Measurements from ENCODE around the gene TRIM25. TPM values are rescaled to one million over a fixed set of nuclear protein-coding genes. Genes with fewer than 3 reads are reported as not detected.

Gene TRIM25
- total RNA-seq, 2 experiments from 2014 or later = 180 to 181 TPM

GRCh38 chr17:56870081-56870651 is 43.7 kb downstream of the TRIM25 start:
- no peak overlapping the region for H3K4me3 Mint-ChIP-seq

GRCh38 chr17:56868716-56869115 is 45.1 kb downstream of the TRIM25 start:
- CTCF ChIA-PET = interaction anchor here (1.3 kb wide), 1 partner anchor 49 kb away, joined by 4 read pairs; no protein-coding TSS in a partner anchor
- H3K36me3 Mint-ChIP-seq (ENCODE audit: low read depth) = peaks cover 40% of the 10 kb centered on the region
- H3K27ac Mint-ChIP-seq = no peak overlapping the region
- POLR2A ChIA-PET = interaction anchor here (0.6 kb wide), 1 partner anchor 9 kb away, joined by 3 read pairs; no protein-coding TSS in a partner anchor
- no peaks in the 10 kb centered on the region for H3K27me3 Mint-ChIP-seq
- peaks cover 7% of the 10 kb centered on the region for H3K4me1 Mint-ChIP-seq
- H3K4me3 Mint-ChIP-seq = no peak overlapping the region
- peaks cover 3% of the 10 kb centered on the region for H3K9me3 Mint-ChIP-seq
- no peak for DNase-seq

More at GRCh38 chr17:56870081-56870651, 43.7 kb downstream of the TRIM25 start:
- ChIA-PET CTCF (interaction anchor here (1.4 kb wide), 1 partner anchor 51 kb away, joined by 4 read pairs; no protein-coding TSS in a partner anchor), POLR2A (interaction anchor here (0.7 to 2.5 kb wide), 5 partner anchors 9 to 50 kb away, joined by 3 to 8 read pairs (median 5); partner anchors contain the start of gene TRIM25)
- Mint-ChIP-seq H3K27ac (peak overlapping the region; percentile 47), H3K27me3 (no peaks in the 10 kb centered on the region), H3K4me1 (peaks cover 7% of the 10 kb centered on the region), H3K36me3 (ENCODE audit: low read depth) (peaks cover 30% of the 10 kb centered on the region), H3K9me3 (peaks cover 3% of the 10 kb centered on the region)
- no peak for DNase-seq

GRCh38 chr17:56867948-56868376 is 45.9 kb downstream of the TRIM25 start:
- peaks cover 3% of the 10 kb centered on the region for H3K9me3 Mint-ChIP-seq
- POLR2A ChIA-PET = interaction anchor here (1.2 kb wide), 1 partner anchor 33 kb away, joined by 3 read pairs; no protein-coding TSS in a partner anchor
- no peak for DNase-seq
- H3K4me1 Mint-ChIP-seq = peaks cover 7% of the 10 kb centered on the region
- no peak overlapping the region for H3K27ac Mint-ChIP-seq
- H3K36me3 Mint-ChIP-seq (ENCODE audit: low read depth) = peaks cover 44% of the 10 kb centered on the region
- no peak overlapping the region for H3K4me3 Mint-ChIP-seq
- CTCF ChIA-PET = interaction anchor here (0.7 to 1.3 kb wide), 2 partner anchors 48 to 367 kb away, joined by 4 read pairs; no protein-coding TSS in a partner anchor
- H3K27me3 Mint-ChIP-seq = no peaks in the 10 kb centered on the region

DNA sequence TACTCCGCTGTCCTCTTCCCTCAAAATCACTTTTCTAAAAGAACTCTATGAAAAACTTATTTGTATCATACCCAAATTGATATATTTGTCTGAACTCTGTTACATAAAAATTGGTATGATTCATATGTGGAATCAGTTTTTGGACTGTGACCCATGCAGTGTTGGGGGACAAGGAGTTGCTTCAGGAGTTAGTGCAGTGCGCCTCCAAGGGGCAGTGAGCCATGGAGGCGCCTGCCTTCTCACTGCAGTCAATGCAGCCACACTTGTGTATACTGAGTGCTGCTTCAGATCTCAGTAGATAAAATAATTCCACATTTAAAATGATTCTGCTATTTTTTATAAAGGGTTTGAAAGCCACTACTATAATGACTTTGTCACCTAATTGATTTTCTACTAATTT is 47.4 kb downstream of the TRIM25 start:
- no peak for DNase-seq
- peaks cover 7% of the 10 kb centered on the region for H3K4me1 Mint-ChIP-seq
- CTCF ChIA-PET = no interaction called here
- no peak overlapping the region for H3K27ac Mint-ChIP-seq
- POLR2A ChIA-PET = no interaction called here
- H3K4me3 Mint-ChIP-seq = no peak overlapping the region
- peaks cover 3% of the 10 kb centered on the region for H3K9me3 Mint-ChIP-seq
- peaks cover 56% of the 10 kb centered on the region for H3K36me3 Mint-ChIP-seq (ENCODE audit: low read depth)
- no peaks in the 10 kb centered on the region for H3K27me3 Mint-ChIP-seq

DNA sequence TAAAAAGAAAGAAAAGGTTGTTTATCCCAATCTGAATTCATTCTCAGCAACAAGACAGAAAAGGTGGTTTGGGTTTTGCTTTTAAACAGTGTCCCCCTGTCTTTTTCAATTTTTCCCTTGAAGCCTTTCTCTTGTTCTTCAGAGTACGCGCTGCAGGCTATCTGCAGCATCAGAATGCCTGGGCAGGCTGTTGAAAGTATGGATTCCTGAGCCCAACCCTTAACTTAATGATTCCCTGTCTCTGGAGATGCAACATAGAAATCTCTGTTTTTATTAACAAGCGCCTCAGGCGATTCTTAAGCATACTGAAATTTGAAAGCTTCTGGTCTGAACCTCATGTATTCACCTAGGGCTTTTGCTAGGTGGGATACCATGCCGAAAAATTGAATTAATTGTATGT is 47.8 kb downstream of the TRIM25 start:
- no peaks in the 10 kb centered on the region for H3K27me3 Mint-ChIP-seq
- peaks cover 59% of the 10 kb centered on the region for H3K36me3 Mint-ChIP-seq (ENCODE audit: low read depth)
- no peak overlapping the region for H3K27ac Mint-ChIP-seq
- peaks cover 7% of the 10 kb centered on the region for H3K4me1 Mint-ChIP-seq
- peaks cover 3% of the 10 kb centered on the region for H3K9me3 Mint-ChIP-seq
- ChIA-PET CTCF (interaction anchor here (1.2 kb wide), 1 partner anchor 9 kb away, joined by 4 read pairs; no protein-coding TSS in a partner anchor), POLR2A (no interaction called here)
- no peak for DNase-seq
- no peak overlapping the region for H3K4me3 Mint-ChIP-seq

DNA sequence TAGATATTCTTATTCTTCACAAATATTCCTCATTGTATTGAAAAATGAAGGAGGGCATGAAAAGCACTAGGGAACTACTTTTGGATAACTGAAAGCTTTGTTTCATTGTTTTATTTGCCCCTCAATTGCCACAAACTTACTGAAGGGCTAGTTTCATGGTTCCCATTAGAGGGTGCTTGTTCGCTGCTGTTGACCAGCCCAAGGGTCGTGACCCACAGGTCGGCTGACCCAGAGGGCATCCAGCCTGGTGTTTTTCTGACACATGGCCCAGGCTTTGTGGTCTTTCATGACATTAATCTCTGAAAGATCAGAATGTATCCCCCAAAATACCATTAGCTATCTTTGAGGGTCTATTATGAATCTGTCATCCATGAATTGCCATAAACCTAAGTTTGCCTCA is 49.9 kb downstream of the TRIM25 start:
- H3K27me3 Mint-ChIP-seq = no peaks in the 10 kb centered on the region
- POLR2A ChIA-PET = no interaction called here
- no peak overlapping the region for H3K27ac Mint-ChIP-seq
- no peak overlapping the region for H3K4me3 Mint-ChIP-seq
- H3K36me3 Mint-ChIP-seq (ENCODE audit: low read depth) = peaks cover 55% of the 10 kb centered on the region
- no peaks in the 10 kb centered on the region for H3K4me1 Mint-ChIP-seq
- CTCF ChIA-PET = interaction anchor here (0.6 to 2.3 kb wide), 3 partner anchors 31 to 97 kb away, joined by 3 to 9 read pairs (median 3); partner anchors contain the start of gene COIL
- no peaks in the 10 kb centered on the region for H3K9me3 Mint-ChIP-seq
- no peak for DNase-seq

DNA sequence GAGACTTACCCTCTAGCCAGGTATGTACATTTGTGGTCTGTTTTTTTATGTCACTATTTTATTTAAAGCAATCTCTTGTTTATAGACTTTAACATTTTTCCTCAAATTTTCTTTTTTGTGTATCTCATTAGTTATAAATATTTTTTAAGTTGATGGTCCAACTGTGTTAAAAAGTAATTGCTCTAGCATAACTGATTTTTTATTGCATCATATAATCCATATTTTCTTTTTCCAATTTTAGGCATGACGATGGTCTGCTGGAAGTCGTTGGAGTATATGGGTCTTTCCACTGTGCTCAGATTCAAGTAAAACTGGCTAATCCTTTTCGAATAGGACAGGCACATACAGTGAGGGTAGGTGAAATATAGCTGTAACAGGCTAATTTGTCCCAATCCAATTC is 52.0 kb downstream of the TRIM25 start:
- Mint-ChIP-seq H3K4me3 (no peak overlapping the region), H3K27ac (no peak overlapping the region), H3K36me3 (ENCODE audit: low read depth) (peaks cover 54% of the 10 kb centered on the region), H3K27me3 (no peaks in the 10 kb centered on the region), H3K9me3 (no peaks in the 10 kb centered on the region), H3K4me1 (no peaks in the 10 kb centered on the region)
- CTCF ChIA-PET = interaction anchor here (0.8 kb wide), 1 partner anchor 82 kb away, joined by 3 read pairs; no protein-coding TSS in a partner anchor
- POLR2A ChIA-PET = interaction anchor here (1.0 to 2.2 kb wide), 2 partner anchors 46 to 52 kb away, joined by 3 to 7 read pairs; partner anchors contain the start of gene TRIM25
- DNase-seq = no peak

- H3K36me3 Mint-ChIP-seq (ENCODE audit: low read depth) = peaks cover 61% of the 10 kb centered on the region
- CTCF ChIA-PET = interaction anchor here (1.5 kb wide), 1 partner anchor 16 kb away, joined by 4 read pairs; no protein-coding TSS in a partner anchor
Observed at GRCh38 chr17:56851008-56851407, 62.8 kb downstream of the TRIM25 start.

DNA sequence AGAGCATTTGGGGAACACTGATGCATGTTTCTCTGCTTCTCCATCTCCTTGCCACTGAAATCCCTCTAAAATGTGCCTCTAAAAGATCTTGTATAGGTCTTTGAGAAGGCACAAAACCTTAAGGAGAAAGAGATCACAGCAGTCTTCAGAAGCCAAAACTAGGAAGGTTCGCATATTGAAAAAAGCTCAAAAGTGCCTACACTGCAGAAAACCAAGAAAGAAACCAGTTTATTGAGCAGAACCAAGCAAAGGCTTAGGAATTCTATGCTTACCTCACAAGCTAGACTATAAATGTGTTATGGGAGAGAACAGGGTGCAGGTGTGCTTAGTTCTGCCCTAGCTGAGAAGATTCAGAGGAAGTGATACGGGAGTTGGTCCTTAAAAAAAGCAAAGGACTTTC is 63.3 kb downstream of the TRIM25 start:
- ChIA-PET CTCF (interaction anchor here (1.5 kb wide), 1 partner anchor 15 kb away, joined by 4 read pairs; no protein-coding TSS in a partner anchor), POLR2A (interaction anchor here (2.0 kb wide), 1 partner anchor 16 kb away, joined by 10 read pairs; the partner anchor contains the start of genes C17orf67 and DGKE)
- Mint-ChIP-seq H3K27me3 (no peaks in the 10 kb centered on the region), H3K9me3 (no peaks in the 10 kb centered on the region), H3K4me1 (no peaks in the 10 kb centered on the region), H3K27ac (no peak overlapping the region), H3K4me3 (no peak overlapping the region), H3K36me3 (ENCODE audit: low read depth) (peaks cover 59% of the 10 kb centered on the region)
- no peak for DNase-seq

More at GRCh38 chr17:56851008-56851407, 62.8 kb downstream of the TRIM25 start:
- H3K27ac Mint-ChIP-seq = no peak overlapping the region
- H3K9me3 Mint-ChIP-seq = no peaks in the 10 kb centered on the region
- POLR2A ChIA-PET = interaction anchor here (2.0 kb wide), 1 partner anchor 16 kb away, joined by 10 read pairs; the partner anchor contains the start of genes C17orf67 and DGKE
- no peak overlapping the region for H3K4me3 Mint-ChIP-seq
- no peaks in the 10 kb centered on the region for H3K27me3 Mint-ChIP-seq
- no peaks in the 10 kb centered on the region for H3K4me1 Mint-ChIP-seq
- no peak for DNase-seq

DNA sequence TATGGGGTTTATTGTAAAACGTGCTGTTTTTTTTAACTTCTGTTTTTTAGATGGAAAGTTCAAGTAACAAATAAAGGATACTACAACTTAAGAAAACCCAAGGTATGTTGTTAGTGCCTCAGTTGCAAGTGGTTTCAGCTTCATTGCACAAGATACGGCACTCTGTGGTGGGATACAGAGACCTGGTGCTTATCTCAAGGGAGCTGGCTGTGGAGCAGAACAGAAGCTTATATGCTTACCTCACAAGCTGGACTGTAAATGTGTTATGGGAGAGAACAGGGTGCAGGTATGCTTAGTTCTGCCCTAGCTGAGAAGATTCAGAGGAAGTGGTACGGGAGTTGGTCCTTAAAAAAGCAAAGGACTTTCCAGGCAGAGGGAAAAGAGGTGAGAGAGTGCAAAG is 64.7 kb downstream of the TRIM25 start:
- Mint-ChIP-seq H3K4me3 (no peak overlapping the region), H3K27ac (no peak overlapping the region), H3K9me3 (no peaks in the 10 kb centered on the region), H3K4me1 (no peaks in the 10 kb centered on the region), H3K27me3 (no peaks in the 10 kb centered on the region), H3K36me3 (ENCODE audit: low read depth) (peaks cover 57% of the 10 kb centered on the region)
- CTCF ChIA-PET = no interaction called here
- POLR2A ChIA-PET = no interaction called here
- DNase-seq = no peak

GRCh38 chr17:56847106-56847505 is 66.7 kb downstream of the TRIM25 start:
- peaks cover 53% of the 10 kb centered on the region for H3K36me3 Mint-ChIP-seq (ENCODE audit: low read depth)
- no peaks in the 10 kb centered on the region for H3K4me1 Mint-ChIP-seq
- ChIA-PET POLR2A (no interaction called here), CTCF (no interaction called here)
- no peaks in the 10 kb centered on the region for H3K9me3 Mint-ChIP-seq
- no peak overlapping the region for H3K27ac Mint-ChIP-seq
- H3K4me3 Mint-ChIP-seq = no peak overlapping the region
- H3K27me3 Mint-ChIP-seq = no peaks in the 10 kb centered on the region
- no peak for DNase-seq

DNA sequence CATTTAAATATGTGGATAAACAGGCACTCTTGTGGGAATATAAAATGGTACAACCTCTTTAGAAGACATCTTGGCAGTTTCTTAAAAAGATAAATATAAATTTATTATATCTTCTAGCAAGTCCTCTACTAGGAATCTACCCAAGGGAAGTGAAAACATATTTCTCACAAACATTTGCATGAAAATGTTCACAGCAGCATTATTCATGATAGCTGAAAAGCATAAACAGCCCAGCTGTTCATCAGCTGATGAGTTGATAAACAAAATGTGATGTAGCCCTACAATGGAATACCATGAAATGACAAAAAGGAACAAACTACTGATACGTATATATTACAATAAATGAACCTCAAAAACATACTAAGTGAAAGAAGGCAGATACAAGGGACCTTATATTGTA is 67.9 kb downstream of the TRIM25 start:
- H3K9me3 Mint-ChIP-seq = no peaks in the 10 kb centered on the region
- H3K27me3 Mint-ChIP-seq = no peaks in the 10 kb centered on the region
- peaks cover 46% of the 10 kb centered on the region for H3K36me3 Mint-ChIP-seq (ENCODE audit: low read depth)
- no peaks in the 10 kb centered on the region for H3K4me1 Mint-ChIP-seq
- no peak overlapping the region for H3K4me3 Mint-ChIP-seq
- ChIA-PET POLR2A (interaction anchor here (1.9 kb wide), 1 partner anchor 11 kb away, joined by 9 read pairs; no protein-coding TSS in a partner anchor), CTCF (interaction anchor here (0.8 to 1.0 kb wide), 2 partner anchors 12 to 27 kb away, joined by 3 to 4 read pairs; partner anchors contain the start of genes C17orf67 and DGKE)
- no peak overlapping the region for H3K27ac Mint-ChIP-seq
- no peak for DNase-seq

- Mint-ChIP-seq H3K36me3 (ENCODE audit: low read depth) (peaks cover 39% of the 10 kb centered on the region), H3K27me3 (no peaks in the 10 kb centered on the region), H3K9me3 (no peaks in the 10 kb centered on the region), H3K4me3 (no peak overlapping the region), H3K4me1 (peaks cover 22% of the 10 kb centered on the region), H3K27ac (no peak overlapping the region)
- ChIA-PET CTCF (interaction anchor here (0.8 to 1.2 kb wide), 2 partner anchors 23 to 97 kb away, joined by 3 to 5 read pairs; no protein-coding TSS in a partner anchor), POLR2A (interaction anchor here (0.7 to 1.8 kb wide), 2 partner anchors 9 to 72 kb away, joined by 3 to 12 read pairs; partner anchors contain the start of genes C17orf67, DGKE and TRIM25)
- no peak for DNase-seq
Observed at GRCh38 chr17:56842577-56842976, 71.3 kb downstream of the TRIM25 start.

Measured in activated CD4-positive, alpha-beta memory T cell treated with anti-CD3 and anti-CD28 coated beads, Interleukin-2, amount 10 ng/mL, durations not matched to agents 7 days and 5 days (primary cell).